Vagina (tissue), 2 donors: Measurements from ENCODE around the gene L3MBTL4.

ENCODE experiments used
- POLR2A ChIP-seq, 2 donors: fragments of 450-650 bp; IDR thresholded peaks; one replicate each; pipeline ENCODE4 v1.6.1; 2017; ENCODE audit warnings: antibody characterized with exemption in 2 of 2, mild to moderate bottlenecking in 2 of 2, moderate library complexity in 2 of 2
- POLR2AphosphoS5 ChIP-seq, 2 donors: sonication (generic); formaldehyde crosslinking; IDR thresholded peaks; one replicate each; pipeline ENCODE4 v1.9.0; 2017; ENCODE audit warnings: antibody characterized with exemption in 2 of 2, mild to moderate bottlenecking in 2 of 2, low read depth in 1 of 2; ENCODE audit not compliant: insufficient read depth in 1 of 2
- TF ChIP-seq, protein P1 (sequence below), 3 experiments: fragments of 450-650 bp in 2 of 3; fragments of 200-600 bp in 1 of 3; sonication (generic) in 1 of 3; IDR thresholded peaks; one replicate each; pipeline ENCODE4 v1.5.1; 2017 to 2019; ENCODE audit warnings: antibody characterized with exemption in 3 of 3, mild to moderate bottlenecking in 2 of 3, moderate library complexity in 2 of 3

GRCh38 chr18:6009756-6010155, 405.0 kb downstream of the L3MBTL4 start:
- TF ChIP-seq POLR2AphosphoS5 (IDR thresholded peaks at IDR 0.05; ENCODE audit: insufficient read depth in 1 of 2, low read depth in 1 of 2) (no peak), POLR2A (IDR thresholded peaks at IDR 0.05) (no peak)
- TF ChIP-seq, protein P1, sequence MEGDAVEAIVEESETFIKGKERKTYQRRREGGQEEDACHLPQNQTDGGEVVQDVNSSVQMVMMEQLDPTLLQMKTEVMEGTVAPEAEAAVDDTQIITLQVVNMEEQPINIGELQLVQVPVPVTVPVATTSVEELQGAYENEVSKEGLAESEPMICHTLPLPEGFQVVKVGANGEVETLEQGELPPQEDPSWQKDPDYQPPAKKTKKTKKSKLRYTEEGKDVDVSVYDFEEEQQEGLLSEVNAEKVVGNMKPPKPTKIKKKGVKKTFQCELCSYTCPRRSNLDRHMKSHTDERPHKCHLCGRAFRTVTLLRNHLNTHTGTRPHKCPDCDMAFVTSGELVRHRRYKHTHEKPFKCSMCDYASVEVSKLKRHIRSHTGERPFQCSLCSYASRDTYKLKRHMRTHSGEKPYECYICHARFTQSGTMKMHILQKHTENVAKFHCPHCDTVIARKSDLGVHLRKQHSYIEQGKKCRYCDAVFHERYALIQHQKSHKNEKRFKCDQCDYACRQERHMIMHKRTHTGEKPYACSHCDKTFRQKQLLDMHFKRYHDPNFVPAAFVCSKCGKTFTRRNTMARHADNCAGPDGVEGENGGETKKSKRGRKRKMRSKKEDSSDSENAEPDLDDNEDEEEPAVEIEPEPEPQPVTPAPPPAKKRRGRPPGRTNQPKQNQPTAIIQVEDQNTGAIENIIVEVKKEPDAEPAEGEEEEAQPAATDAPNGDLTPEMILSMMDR (IDR thresholded peaks at IDR 0.05): no peak
